Measurements from ENCODE around the gene TPSD1. TPM values are rescaled to one million over a fixed set of nuclear protein-coding genes. Genes with fewer than 3 reads are reported as not detected.

Gene TPSD1
- total and polyA plus RNA-seq, 9 of the 15 experiments (the other 6 are each of a cell fraction or from before 2014, with no cell fraction given): not detected

DNA sequence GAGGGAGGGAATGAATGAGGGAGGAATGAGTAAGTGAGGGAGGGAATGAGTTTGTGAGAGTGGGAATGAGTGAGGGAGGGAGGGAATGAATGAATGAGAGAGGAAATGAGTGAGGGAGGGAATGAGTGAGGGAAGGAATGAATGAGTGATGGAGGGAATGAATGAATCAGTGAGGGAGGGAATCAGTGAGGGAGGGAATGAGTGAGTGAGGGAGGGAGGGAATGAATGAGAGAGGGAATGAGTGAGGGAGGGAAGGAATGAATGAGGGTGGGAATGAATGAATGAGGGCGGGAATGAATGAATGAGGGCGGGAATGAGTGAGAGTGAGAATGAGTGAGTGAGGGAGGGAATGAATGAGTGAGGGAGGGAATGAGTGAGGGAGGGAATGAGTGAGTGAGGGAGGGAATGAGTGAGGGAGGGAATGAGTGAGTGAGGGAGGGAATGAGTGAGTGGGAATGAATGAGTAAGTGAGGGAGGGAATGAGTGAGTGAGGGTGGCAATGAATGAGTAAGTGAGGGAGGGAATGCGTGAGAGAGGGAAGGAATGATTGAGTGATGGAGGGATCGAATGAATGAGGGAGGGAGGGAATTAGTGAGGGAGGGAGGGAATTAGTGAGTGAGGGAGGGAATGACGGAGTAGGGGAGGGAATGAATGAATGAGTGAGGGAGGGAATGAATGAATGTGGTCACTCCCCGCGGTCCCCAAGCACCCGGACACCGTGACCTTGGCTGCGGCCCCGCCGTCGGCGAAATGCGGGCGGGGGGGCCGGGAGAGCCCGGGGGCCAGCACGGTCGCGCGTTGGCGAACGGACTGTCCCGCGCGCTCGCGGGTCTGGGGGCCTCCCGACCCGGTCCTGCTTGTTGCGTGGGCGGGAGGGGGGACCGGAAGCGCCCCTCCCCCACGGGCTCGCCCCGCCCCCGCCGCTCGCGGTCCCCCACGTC lies 52.4 kb downstream of the TPSD1 start (continued):
- TF ChIP-seq ZNF174 (CRISPR knock-in tag; IDR thresholded peaks at IDR 0.05) (no peak), MECOM (CRISPR knock-in tag; IDR thresholded peaks at IDR 0.05) (no peak), TARDBP (IDR thresholded peaks at IDR 0.05) (no peak), ZKSCAN8 (CRISPR knock-in tag; IDR thresholded peaks at IDR 0.05) (no peak), ZNF609 (CRISPR knock-in tag; IDR thresholded peaks at IDR 0.05; ENCODE audit: borderline replicate concordance) (no peak), MEF2A (IDR thresholded peaks at IDR 0.05; ENCODE audit: control insufficient read depth, low read depth, low read length) (no peak), ZBTB7A (IDR thresholded peaks at IDR 0.05; ENCODE audit: borderline replicate concordance, control insufficient read depth, low read depth, low read length) (peak; percentile 95; the same call in 1 of the 2 replicates), TRIM24 (IDR thresholded peaks at IDR 0.05) (peak; percentile 5 to 40; a peak in 1 of 4 replicates), GABPA (tag; conservative IDR thresholded peaks at IDR 0.05; ENCODE audit: low read depth) (peak; percentile 71), ZNF175 (CRISPR knock-in tag; IDR thresholded peaks at IDR 0.05; ENCODE audit: low read depth) (no peak), ZNF584 (CRISPR knock-in tag; IDR thresholded peaks at IDR 0.05; ENCODE audit: low read depth) (no peak), ETS2 (tag; IDR thresholded peaks at IDR 0.05; ENCODE audit: borderline replicate concordance, poor library complexity, severe bottlenecking) (no peak), ZNF695 (CRISPR knock-in tag; IDR thresholded peaks at IDR 0.05) (no peak)
- TF ChIP-seq, protein P1, sequence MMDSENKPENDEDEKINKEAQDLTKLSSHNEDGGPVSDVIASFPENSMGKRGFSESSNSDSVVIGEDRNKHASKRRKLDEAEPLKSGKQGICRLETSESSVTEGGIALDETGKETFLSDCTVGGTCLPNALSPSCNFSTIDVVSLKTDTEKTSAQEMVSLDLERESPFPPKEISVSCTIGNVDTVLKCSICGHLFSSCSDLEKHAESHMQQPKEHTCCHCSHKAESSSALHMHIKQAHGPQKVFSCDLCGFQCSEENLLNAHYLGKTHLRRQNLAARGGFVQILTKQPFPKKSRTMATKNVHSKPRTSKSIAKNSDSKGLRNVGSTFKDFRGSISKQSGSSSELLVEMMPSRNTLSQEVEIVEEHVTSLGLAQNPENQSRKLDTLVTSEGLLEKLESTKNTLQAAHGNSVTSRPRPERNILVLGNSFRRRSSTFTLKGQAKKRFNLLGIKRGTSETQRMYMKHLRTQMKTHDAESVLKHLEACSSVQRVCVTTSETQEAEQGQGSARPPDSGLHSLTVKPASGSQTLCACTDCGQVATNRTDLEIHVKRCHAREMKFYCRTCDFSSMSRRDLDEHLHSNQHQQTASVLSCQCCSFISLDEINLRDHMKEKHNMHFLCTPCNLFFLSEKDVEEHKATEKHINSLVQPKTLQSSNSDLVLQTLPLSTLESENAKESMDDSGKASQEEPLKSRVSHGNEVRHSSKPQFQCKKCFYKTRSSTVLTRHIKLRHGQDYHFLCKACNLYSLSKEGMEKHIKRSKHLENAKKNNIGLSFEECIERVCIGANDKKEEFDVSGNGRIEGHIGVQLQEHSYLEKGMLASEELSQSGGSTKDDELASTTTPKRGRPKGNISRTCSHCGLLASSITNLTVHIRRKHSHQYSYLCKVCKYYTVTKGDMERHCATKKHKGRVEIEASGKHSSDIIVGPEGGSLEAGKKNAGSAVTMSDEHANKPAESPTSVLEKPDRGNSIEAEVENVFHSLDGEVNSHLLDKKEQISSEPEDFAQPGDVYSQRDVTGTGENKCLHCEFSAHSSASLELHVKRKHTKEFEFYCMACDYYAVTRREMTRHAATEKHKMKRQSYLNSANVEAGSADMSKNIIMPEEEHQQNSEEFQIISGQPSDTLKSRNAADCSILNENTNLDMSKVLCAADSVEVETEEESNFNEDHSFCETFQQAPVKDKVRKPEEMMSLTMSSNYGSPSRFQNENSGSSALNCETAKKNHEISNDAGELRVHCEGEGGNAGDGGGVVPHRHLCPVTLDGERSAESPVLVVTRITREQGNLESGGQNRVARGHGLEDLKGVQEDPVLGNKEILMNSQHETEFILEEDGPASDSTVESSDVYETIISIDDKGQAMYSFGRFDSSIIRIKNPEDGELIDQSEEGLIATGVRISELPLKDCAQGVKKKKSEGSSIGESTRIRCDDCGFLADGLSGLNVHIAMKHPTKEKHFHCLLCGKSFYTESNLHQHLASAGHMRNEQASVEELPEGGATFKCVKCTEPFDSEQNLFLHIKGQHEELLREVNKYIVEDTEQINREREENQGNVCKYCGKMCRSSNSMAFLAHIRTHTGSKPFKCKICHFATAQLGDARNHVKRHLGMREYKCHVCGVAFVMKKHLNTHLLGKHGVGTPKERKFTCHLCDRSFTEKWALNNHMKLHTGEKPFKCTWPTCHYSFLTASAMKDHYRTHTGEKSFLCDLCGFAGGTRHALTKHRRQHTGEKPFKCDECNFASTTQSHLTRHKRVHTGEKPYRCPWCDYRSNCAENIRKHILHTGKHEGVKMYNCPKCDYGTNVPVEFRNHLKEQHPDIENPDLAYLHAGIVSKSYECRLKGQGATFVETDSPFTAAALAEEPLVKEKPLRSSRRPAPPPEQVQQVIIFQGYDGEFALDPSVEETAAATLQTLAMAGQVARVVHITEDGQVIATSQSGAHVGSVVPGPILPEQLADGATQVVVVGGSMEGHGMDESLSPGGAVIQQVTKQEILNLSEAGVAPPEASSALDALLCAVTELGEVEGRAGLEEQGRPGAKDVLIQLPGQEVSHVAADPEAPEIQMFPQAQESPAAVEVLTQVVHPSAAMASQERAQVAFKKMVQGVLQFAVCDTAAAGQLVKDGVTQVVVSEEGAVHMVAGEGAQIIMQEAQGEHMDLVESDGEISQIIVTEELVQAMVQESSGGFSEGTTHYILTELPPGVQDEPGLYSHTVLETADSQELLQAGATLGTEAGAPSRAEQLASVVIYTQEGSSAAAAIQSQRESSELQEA (IDR thresholded peaks at IDR 0.05; ENCODE audit: low read depth): 0 out of 2 replicates have a peak, but pooled peaks have one; percentile 20
